Stimulated activated CD4-positive, alpha-beta T cell treated with anti-CD3 and anti-CD28 coated beads, TNF-alpha, amount 100 ng/mL, for 24 hours (primary cell): Measurements from ENCODE around the gene WFDC9.
"Not testable (repeated sequence)": the region's sequence is repeated elsewhere in the genome, so short reads cannot be mapped to it uniquely, and the experiment has no call there.

Source experiments
- DNase-seq, 3 experiments: peaks; one replicate each; pipeline ENCODE4 v3.0.0-alpha.2; 2020; ENCODE audit warnings: low read depth in 3 of 3

The WFDC9 gene

GRCh38 chr20:45631184-45631583, at the start of gene WFDC9:
Gene WFDC9, minus strand, starts transcription at chr20:45631284. Its CDS starts 21,103 bp downstream, at chr20:45610181.
- no peak for DNase-seq

GRCh38 chr20:45679650-45680049, 48.6 kb upstream of the WFDC9 start:
- DNase-seq, result no peak

- no peak for DNase-seq
Observed at GRCh38 chr20:45672765-45673164, 41.7 kb upstream of the WFDC9 start.

DNA sequence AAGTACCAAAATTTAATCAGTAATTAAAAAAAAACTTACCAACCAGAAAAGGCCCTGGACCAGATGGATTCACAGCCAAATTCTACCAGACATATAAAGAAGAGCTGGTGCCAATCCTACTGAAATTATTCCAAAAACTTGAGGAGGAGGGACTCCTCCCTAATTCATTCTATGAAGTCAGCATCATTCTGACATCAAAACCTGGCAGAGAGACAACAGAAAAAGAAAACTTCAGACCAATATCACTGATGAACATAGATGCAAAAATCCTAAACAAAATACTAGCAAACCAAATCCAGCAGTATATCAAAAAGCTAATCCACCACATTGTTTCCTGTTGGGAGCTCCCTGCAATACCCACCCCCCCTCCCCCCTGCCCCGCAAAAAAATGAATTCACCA, 39.1 kb upstream of the WFDC9 start, which contains the start of gene WFDC11:
TSS of gene WFDC11 (minus strand) at position 101 of the 400 bp plus-strand sequence. CDS start 19,639 bp downstream, outside the sequence.
- DNase-seq, result no peak

GRCh38 chr20:45657038-45657437, 26.0 kb upstream of the WFDC9 start:
- not testable (repeated sequence) for DNase-seq

DNA sequence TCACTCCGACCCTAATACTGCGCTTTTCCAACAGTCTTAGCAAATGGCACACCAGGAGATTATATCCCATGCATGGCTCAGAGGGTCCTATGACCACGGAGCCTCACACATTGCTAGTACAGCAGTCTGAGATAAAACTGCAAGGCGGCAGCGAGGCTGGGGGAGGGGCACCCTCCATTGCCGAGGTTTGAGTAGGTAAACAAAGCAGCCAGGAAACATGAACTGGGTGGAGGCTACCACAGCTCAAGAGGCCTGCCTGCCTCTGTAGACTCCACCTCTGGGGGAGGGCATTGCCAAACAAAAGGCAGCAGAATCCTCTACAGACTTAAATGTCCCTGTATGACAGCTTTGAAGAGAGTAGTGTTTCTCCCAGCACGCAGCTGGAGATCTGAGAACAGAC, 20.6 kb upstream of the WFDC9 start:
- DNase-seq, result not testable (repeated sequence)

GRCh38 chr20:45649312-45649863, 18.3 kb upstream of the WFDC9 start:
- no peak for DNase-seq

DNA sequence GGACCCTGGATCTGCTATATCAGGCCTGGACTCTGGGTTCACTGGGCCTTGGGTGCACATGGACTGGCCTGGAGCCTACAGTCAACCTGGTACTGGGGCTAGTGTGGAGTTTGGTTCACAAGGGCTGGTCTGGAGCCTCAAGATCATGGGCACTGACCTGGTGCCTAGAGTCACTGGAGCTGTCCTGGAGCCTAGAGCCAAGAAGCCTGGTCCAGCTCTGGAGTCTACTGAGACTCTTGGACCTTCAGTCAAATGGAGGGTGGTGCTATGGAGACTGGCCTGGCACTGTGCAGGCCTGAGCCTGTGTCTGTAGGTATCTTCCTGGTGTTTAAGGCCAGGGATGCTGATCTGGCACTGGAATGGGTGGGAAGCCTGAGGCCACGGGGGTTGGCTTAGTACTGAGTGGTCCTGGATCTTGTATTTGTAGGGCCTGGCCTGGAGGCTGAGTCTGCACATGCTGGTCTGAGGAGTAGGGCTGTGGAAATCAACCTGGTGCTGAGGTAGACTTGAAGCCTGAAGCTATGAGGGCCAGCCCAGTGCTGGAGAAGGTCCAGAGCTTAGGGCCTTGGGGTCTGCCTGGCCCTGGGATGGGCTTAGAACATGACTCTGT, 16.5 kb upstream of the WFDC9 start:
- no peak for DNase-seq

GRCh38 chr20:45646875-45647274, 15.8 kb upstream of the WFDC9 start:
- DNase-seq, result no peak

DNA sequence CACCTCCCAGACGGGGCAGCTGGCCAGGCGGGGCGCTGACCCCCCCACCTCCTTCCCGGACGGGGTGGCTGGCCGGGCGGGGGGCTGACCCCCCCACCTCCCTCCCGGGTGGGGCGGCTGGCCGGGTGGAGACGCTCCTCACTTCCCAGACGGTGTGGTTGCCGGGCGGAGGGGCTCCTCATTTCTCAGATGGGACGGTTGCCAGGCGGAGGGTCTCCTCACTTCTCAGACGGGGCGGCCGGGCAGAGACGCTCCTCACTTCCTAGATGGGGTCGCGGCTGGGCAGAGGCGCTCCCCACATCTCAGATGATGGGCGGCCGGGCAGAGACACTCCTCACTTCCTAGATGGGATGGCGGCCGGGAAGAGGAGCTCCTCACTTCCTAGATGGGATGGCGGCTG, 14.8 kb upstream of the WFDC9 start:
- DNase-seq, result not testable (repeated sequence)

DNA sequence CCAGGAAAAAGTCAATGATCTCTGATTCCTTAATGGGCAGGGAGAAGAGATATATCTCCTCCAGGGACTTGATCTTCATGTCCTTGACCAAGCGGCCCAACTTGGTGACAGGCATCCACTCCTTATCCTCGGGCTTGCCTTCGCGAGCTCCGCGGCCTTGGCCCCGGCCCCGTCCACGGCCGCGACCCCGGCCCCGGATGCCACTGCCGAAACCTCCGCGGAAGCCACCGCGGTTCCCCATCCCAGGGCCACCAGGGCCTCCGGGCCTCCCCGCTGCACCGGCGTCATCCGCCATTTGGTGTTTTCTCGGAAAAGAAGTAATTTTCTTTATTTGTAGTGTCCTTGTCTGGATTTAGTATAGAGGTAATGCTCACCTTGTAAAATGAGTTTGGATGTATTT, 10.0 kb upstream of the WFDC9 start:
- DNase-seq, result not testable (repeated sequence)

DNA sequence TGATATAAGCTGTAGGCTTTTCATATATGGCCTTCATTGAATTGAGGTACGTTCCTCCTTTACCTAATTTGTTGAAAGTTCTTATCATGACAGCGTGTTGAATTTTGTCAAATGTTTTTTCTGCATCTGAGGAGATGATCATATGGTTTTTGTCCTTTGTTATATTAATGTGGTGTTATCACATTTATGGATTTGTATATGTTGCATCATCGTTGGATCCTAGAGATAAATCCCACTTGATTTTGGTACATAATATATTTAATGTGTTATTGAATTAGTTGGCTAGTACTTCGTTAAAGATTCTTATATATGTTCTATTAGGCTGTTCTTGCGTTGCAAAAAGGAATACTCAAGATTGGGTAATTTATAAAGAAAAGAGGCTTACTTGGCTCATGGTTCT, 8.6 kb upstream of the WFDC9 start:
- no peak for DNase-seq

GRCh38 chr20:45636513-45636912, 5.4 kb upstream of the WFDC9 start:
- DNase-seq, result no peak

DNA sequence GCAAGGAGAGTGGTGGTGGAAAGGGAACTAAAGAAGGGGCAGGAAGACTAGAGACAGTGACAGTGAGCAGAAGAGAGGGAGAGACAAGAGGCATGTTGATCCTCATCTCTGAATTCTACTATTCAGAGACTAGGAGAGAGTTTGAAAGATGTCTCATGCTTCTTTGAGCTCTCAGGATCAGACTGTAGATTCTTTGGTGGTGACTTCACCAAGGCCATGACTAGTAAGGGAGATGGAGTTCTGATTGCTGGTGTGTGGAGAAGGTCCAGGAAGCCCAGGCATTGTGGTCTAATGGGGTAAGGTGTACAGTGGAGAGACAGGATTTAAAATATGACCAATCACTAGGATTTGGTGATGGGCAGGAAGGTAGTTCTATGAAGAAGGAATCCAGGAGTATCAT, 713 bp downstream of the WFDC9 start:
- DNase-seq, result no peak

- peak in 1 of 3 experiments; percentile 34 for DNase-seq
Observed at GRCh38 chr20:45629496-45630100, 1.5 kb downstream of the WFDC9 start, which contains the start of gene WFDC10A. Gene WFDC10A, plus strand, starts transcription at chr20:45629739. Its CDS starts 75 bp downstream, at chr20:45629814.

- DNase-seq, result no peak
Observed at GRCh38 chr20:45626540-45626939, 4.5 kb downstream of the WFDC9 start.

DNA sequence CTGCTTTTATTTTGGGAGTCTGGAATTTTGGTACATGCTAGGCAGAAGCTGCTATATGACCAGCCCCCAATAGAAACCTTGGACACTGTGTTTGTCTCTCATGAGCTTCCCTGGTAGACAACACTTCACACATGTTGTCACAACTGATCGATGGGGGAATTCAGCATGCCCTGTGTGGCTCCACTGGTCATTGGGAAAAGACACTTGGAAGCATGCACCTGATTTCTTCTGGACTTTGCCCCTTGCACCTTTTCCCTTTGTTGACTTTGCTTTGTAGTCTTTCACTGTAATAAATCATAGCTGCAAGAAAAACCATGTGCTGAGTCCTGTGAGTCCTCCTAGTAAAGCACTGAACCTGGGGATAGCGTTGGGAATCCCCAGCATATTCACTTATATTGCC, 9.5 kb downstream of the WFDC9 start:
- no peak for DNase-seq

GRCh38 chr20:45617591-45617990, 13.5 kb downstream of the WFDC9 start:
- no peak for DNase-seq

DNA sequence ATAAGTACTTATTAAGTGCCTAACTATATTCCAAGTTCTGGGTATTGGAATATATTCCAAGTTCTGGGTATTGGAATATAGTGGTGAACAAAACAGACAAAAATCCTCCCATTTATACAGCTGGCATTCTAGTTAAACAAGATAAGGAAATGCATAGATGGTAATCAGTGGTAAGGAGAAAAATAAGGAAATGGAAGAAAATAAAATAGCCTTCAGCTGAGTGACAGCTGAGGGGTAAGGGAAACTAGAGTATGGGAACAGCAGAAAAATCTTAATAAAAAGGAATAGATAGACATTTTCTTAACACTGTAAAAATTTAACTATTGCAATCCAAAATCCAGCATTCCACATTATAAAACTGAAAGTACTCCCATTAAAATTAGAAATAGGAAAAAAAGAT, 18.8 kb downstream of the WFDC9 start:
- no peak for DNase-seq

DNA sequence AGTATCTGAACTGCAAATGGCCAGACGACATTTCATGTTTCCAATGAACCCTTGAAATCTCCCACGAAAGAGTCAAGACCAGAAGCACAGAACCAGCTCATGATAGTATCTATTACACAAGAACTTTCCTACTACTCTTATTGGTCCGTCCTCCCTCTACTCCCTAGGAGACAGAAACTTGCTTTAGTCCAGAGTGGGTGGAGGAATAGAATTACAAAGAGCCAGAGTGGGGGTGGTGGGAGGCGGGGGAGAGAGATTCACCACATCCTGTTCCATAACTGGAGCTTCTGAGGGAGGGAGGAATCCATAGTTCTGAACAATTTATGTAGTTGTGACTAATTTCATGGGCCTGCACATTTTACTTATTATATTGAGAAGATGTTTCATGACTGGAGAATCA, 20.0 kb downstream of the WFDC9 start:
- peak in 2 of 3 experiments; percentile 26 to 71 for DNase-seq

- DNase-seq, result no peak
Observed at GRCh38 chr20:45607810-45608209, 23.3 kb downstream of the WFDC9 start.

- DNase-seq, result no peak
Observed at GRCh38 chr20:45595235-45595634, 35.8 kb downstream of the WFDC9 start.

GRCh38 chr20:45593498-45593897, 37.6 kb downstream of the WFDC9 start:
- DNase-seq, result no peak
